ENCODE results near the gene GCG. TPM values are rescaled to one million over a fixed set of nuclear protein-coding genes. Genes with fewer than 3 reads are reported as not detected.

Gene GCG
- total and polyA plus RNA-seq, 5 donors, result not detected

- ATAC-seq, result no peak
- H3K27ac ChIP-seq (ENCODE audit: low read length), result no peak overlapping the region
- H3K27me3 ChIP-seq (ENCODE audit: control insufficient read depth, insufficient read depth), result no peaks in the 10 kb centered on the region
- WGBS, result 72% methylated on average over 2 of the region's 2 CpGs
- intact Hi-C loops (cut with DNase I), result no loop called here
- H3K4me1 ChIP-seq (ENCODE audit: control insufficient read depth, insufficient read depth, low read length), result no peaks in the 10 kb centered on the region
- no peaks in the 10 kb centered on the region for H3K9me3 ChIP-seq (ENCODE audit: control insufficient read depth, low read length)
- H3K4me3 ChIP-seq (ENCODE audit: low read length), result no peak overlapping the region
- DNase-seq, result no peak
Measured at GRCh38 chr2:162149466-162149865, 2.6 kb downstream of the GCG start.

- ATAC-seq (no peak), DNase-seq (no peak)
- intact Hi-C loops (cut with DNase I), result no loop called here
- Histone ChIP-seq H3K9me3 (ENCODE audit: control insufficient read depth, low read length) (no peaks in the 10 kb centered on the region), H3K27ac (ENCODE audit: low read length) (no peak overlapping the region), H3K4me1 (ENCODE audit: control insufficient read depth, insufficient read depth, low read length) (no peaks in the 10 kb centered on the region), H3K4me3 (ENCODE audit: low read length) (no peak overlapping the region), H3K27me3 (ENCODE audit: control insufficient read depth, insufficient read depth) (no peaks in the 10 kb centered on the region)
- WGBS, result 71% methylated on average over 3 of the region's 3 CpGs
Measured at GRCh38 chr2:162148956-162149355, 3.1 kb downstream of the GCG start.

GRCh38 chr2:162143969-162144368 is 8.1 kb downstream of the GCG start:
- Histone ChIP-seq H3K27ac (ENCODE audit: low read length) (no peak overlapping the region), H3K27me3 (ENCODE audit: control insufficient read depth, insufficient read depth) (no peaks in the 10 kb centered on the region), H3K9me3 (ENCODE audit: control insufficient read depth, low read length) (no peaks in the 10 kb centered on the region), H3K4me3 (ENCODE audit: low read length) (no peak overlapping the region), H3K4me1 (ENCODE audit: control insufficient read depth, insufficient read depth, low read length) (no peaks in the 10 kb centered on the region)
- DNase-seq (no peak), ATAC-seq (no peak)
- intact Hi-C loops (cut with DNase I), result no loop called here
- WGBS, result 79% methylated on average over 4 of the region's 4 CpGs

GRCh38 chr2:162138310-162138709 is 13.7 kb downstream of the GCG start:
- Histone ChIP-seq H3K4me1 (ENCODE audit: control insufficient read depth, insufficient read depth, low read length) (no peaks in the 10 kb centered on the region), H3K9me3 (ENCODE audit: control insufficient read depth, low read length) (no peaks in the 10 kb centered on the region), H3K4me3 (ENCODE audit: low read length) (no peak overlapping the region), H3K27ac (ENCODE audit: low read length) (no peak overlapping the region), H3K27me3 (ENCODE audit: control insufficient read depth, insufficient read depth) (no peaks in the 10 kb centered on the region)
- DNase-seq, result no peak
- ATAC-seq, result no peak
- intact Hi-C loops (cut with DNase I), result no loop called here

- Histone ChIP-seq H3K27ac (ENCODE audit: low read length) (no peak overlapping the region), H3K4me3 (ENCODE audit: low read length) (no peak overlapping the region), H3K9me3 (ENCODE audit: control insufficient read depth, low read length) (no peaks in the 10 kb centered on the region), H3K4me1 (ENCODE audit: control insufficient read depth, insufficient read depth, low read length) (no peaks in the 10 kb centered on the region), H3K27me3 (ENCODE audit: control insufficient read depth, insufficient read depth) (no peaks in the 10 kb centered on the region)
- 92% methylated on average over 2 of the region's 2 CpGs for WGBS
- no peak for ATAC-seq
- no peak for DNase-seq
- intact Hi-C loops (cut with DNase I), result loop anchor here in 1 of 4 donors (2.0 kb wide), 1 partner anchor 119 kb away; no protein-coding TSS in a partner anchor
Measured at GRCh38 chr2:162127422-162127821, 24.6 kb downstream of the GCG start.

- no peaks in the 10 kb centered on the region for H3K27me3 ChIP-seq (ENCODE audit: control insufficient read depth, insufficient read depth)
- DNase-seq, result no peak
- no peaks in the 10 kb centered on the region for H3K9me3 ChIP-seq (ENCODE audit: control insufficient read depth, low read length)
- no peaks in the 10 kb centered on the region for H3K4me1 ChIP-seq (ENCODE audit: control insufficient read depth, insufficient read depth, low read length)
- intact Hi-C loops (cut with DNase I), result loop anchor here in 1 of 4 donors (2.0 kb wide), 1 partner anchor 118 kb away; no protein-coding TSS in a partner anchor
- H3K27ac ChIP-seq (ENCODE audit: low read length), result no peak overlapping the region
- H3K4me3 ChIP-seq (ENCODE audit: low read length), result no peak overlapping the region
- ATAC-seq, result no peak
- WGBS, result 79% methylated on average over 2 of the region's 2 CpGs
Measured at GRCh38 chr2:162126527-162126926, 25.5 kb downstream of the GCG start.

GRCh38 chr2:162126111-162126519 is 25.9 kb downstream of the GCG start:
- Histone ChIP-seq H3K4me1 (ENCODE audit: control insufficient read depth, insufficient read depth, low read length) (no peaks in the 10 kb centered on the region), H3K9me3 (ENCODE audit: control insufficient read depth, low read length) (no peaks in the 10 kb centered on the region), H3K4me3 (ENCODE audit: low read length) (no peak overlapping the region), H3K27me3 (ENCODE audit: control insufficient read depth, insufficient read depth) (no peaks in the 10 kb centered on the region), H3K27ac (ENCODE audit: low read length) (no peak overlapping the region)
- no peak for ATAC-seq
- DNase-seq, result no peak
- WGBS, result 50% methylated on average over 1 of the region's 1 CpG
- intact Hi-C loops (cut with DNase I), result loop anchor here in 1 of 4 donors (2.0 kb wide), 1 partner anchor 117 kb away; no protein-coding TSS in a partner anchor

- Histone ChIP-seq H3K27ac (ENCODE audit: low read length) (no peak overlapping the region), H3K4me3 (ENCODE audit: low read length) (no peak overlapping the region), H3K9me3 (ENCODE audit: control insufficient read depth, low read length) (no peaks in the 10 kb centered on the region), H3K4me1 (ENCODE audit: control insufficient read depth, insufficient read depth, low read length) (no peaks in the 10 kb centered on the region), H3K27me3 (ENCODE audit: control insufficient read depth, insufficient read depth) (no peaks in the 10 kb centered on the region)
- no peak for ATAC-seq
- WGBS, result 79% methylated on average over 2 of the region's 2 CpGs
- no peak for DNase-seq
- intact Hi-C loops (cut with DNase I), result no loop called here
Measured at GRCh38 chr2:162125138-162125537, 26.9 kb downstream of the GCG start.

- no peak for DNase-seq
- 27% methylated on average over 9 of the region's 9 CpGs for WGBS
- intact Hi-C loops (cut with DNase I), result loop anchor here in 3 of 4 donors (5.0 kb wide), 1 partner anchor 117 kb away; no protein-coding TSS in a partner anchor
Measured at GRCh38 chr2:162123806-162124758, 28.0 kb downstream of the GCG start.

GRCh38 chr2:162118166-162119031 is 33.6 kb downstream of the GCG start:
- intact Hi-C loops (cut with DNase I), result no loop called here
- ATAC-seq (peak; percentile 39 to 71), DNase-seq (peak in 2 of 3 donors; percentile 37 to 57)
- Histone ChIP-seq H3K9me3 (ENCODE audit: control insufficient read depth, low read length) (no peaks in the 10 kb centered on the region), H3K4me1 (ENCODE audit: control insufficient read depth, insufficient read depth, low read length) (peaks cover 4% of the 10 kb centered on the region), H3K4me3 (ENCODE audit: low read length) (no peak overlapping the region), H3K27ac (ENCODE audit: low read length) (peak overlapping the region; percentile 44), H3K27me3 (ENCODE audit: control insufficient read depth, insufficient read depth) (no peaks in the 10 kb centered on the region)
- WGBS, result 44% methylated on average over 7 of the region's 7 CpGs

More at GRCh38 chr2:162123806-162124758, 28.0 kb downstream of the GCG start:
- ATAC-seq, result peak; percentile 26 to 50
- no peak overlapping the region for H3K27ac ChIP-seq (ENCODE audit: low read length)
- H3K4me1 ChIP-seq (ENCODE audit: control insufficient read depth, insufficient read depth, low read length), result peaks cover 2% of the 10 kb centered on the region
- no peaks in the 10 kb centered on the region for H3K9me3 ChIP-seq (ENCODE audit: control insufficient read depth, low read length)
- H3K27me3 ChIP-seq (ENCODE audit: control insufficient read depth, insufficient read depth), result no peaks in the 10 kb centered on the region
- H3K4me3 ChIP-seq (ENCODE audit: low read length), result no peak overlapping the region

- H3K27me3 ChIP-seq (ENCODE audit: control insufficient read depth, insufficient read depth), result no peaks in the 10 kb centered on the region
- H3K27ac ChIP-seq (ENCODE audit: low read length), result no peak overlapping the region
- intact Hi-C loops (cut with DNase I), result no loop called here
- no peak overlapping the region for H3K4me3 ChIP-seq (ENCODE audit: low read length)
- DNase-seq (no peak), ATAC-seq (no peak)
- H3K9me3 ChIP-seq (ENCODE audit: control insufficient read depth, low read length), result no peaks in the 10 kb centered on the region
- peaks cover 5% of the 10 kb centered on the region for H3K4me1 ChIP-seq (ENCODE audit: control insufficient read depth, insufficient read depth, low read length)
Measured at GRCh38 chr2:162116352-162116751, 35.7 kb downstream of the GCG start.
